Right renal pelvis (tissue), 4 donors: ENCODE results near the gene UQCC2. TPM values are rescaled to one million over a fixed set of nuclear protein-coding genes. Genes with fewer than 3 reads are reported as not detected.

Source experiments
- DNase-seq, 4 donors: peaks; one replicate each; pipeline ENCODE4 v3.0.0-alpha.2; 2013; ENCODE audit warnings: low read depth in 4 of 4, low spot score in 3 of 4, missing footprints in 1 of 4
- polyA plus RNA-seq, 4 donors: library from polyadenylated mRNA; unstranded; fragments of 120-200 nt; gene quantifications; one replicate each; pipeline ENCODE4 v1.2.1, GENCODE V29; 2013; ENCODE audit not compliant: insufficient read length in 4 of 4

Gene UQCC2
- polyA plus RNA-seq, 4 donors: 52.6 to 77.6 (median 64.5) TPM

- DNase-seq: no peak
These were observed 33.5 kb upstream of the UQCC2 start for GRCh38 chr6:33744895-33745546.

GRCh38 chr6:33744001-33744848 is 32.7 kb upstream of the UQCC2 start:
- DNase-seq: peak; percentile 63 to 77 (median 72)

- no peak for DNase-seq
These were observed 31.3 kb upstream of the UQCC2 start for GRCh38 chr6:33742837-33743236.

GRCh38 chr6:33742092-33742491 is 30.6 kb upstream of the UQCC2 start:
- no peak for DNase-seq

- DNase-seq: no peak
These were observed 29.3 kb upstream of the UQCC2 start for GRCh38 chr6:33740794-33741193.

GRCh38 chr6:33740204-33740608 is 28.7 kb upstream of the UQCC2 start:
- DNase-seq: no peak

- no peak for DNase-seq
These were observed 28.1 kb upstream of the UQCC2 start for GRCh38 chr6:33739571-33739970.

GRCh38 chr6:33738879-33739278 is 27.4 kb upstream of the UQCC2 start:
- no peak for DNase-seq

GRCh38 chr6:33738153-33738552 is 26.7 kb upstream of the UQCC2 start:
- no peak for DNase-seq

- no peak for DNase-seq
These were observed 25.9 kb upstream of the UQCC2 start for GRCh38 chr6:33737267-33738026.

- DNase-seq: no peak
These were observed 23.7 kb upstream of the UQCC2 start for GRCh38 chr6:33735216-33735615.

GRCh38 chr6:33733709-33734007 is 22.2 kb upstream of the UQCC2 start:
- DNase-seq: no peak

- no peak for DNase-seq
These were observed 21.6 kb upstream of the UQCC2 start for GRCh38 chr6:33732817-33733708.

- DNase-seq: no peak
These were observed 20.9 kb upstream of the UQCC2 start for GRCh38 chr6:33732385-33732784.

- DNase-seq: no peak
These were observed 20.3 kb upstream of the UQCC2 start for GRCh38 chr6:33731751-33732282.

GRCh38 chr6:33731035-33731434 is 19.5 kb upstream of the UQCC2 start:
- DNase-seq: no peak

GRCh38 chr6:33730611-33731010 is 19.1 kb upstream of the UQCC2 start:
- no peak for DNase-seq

- DNase-seq: no peak
These were observed 17.6 kb upstream of the UQCC2 start for GRCh38 chr6:33729059-33729458.

GRCh38 chr6:33728438-33728837 is 16.9 kb upstream of the UQCC2 start:
- no peak for DNase-seq

- no peak for DNase-seq
These were observed 16.4 kb upstream of the UQCC2 start for GRCh38 chr6:33727932-33728331.
